Measurements from ENCODE around the gene FBXL16.

The FBXL16 gene

GRCh38 chr16:700684-701584 is 4.7 kb downstream of the FBXL16 start (continued):
- TF ChIP-seq ZNF398 (tag by site-specific recombination; IDR thresholded peaks at IDR 0.05) (0 out of 2 replicates have a peak, but pooled peaks have one; percentile 47), ZNF626 (tag by site-specific recombination; IDR thresholded peaks at IDR 0.05) (no peak), ZNF623 (tag by site-specific recombination; IDR thresholded peaks at IDR 0.05) (no peak), ZNF549 (tag by site-specific recombination; IDR thresholded peaks at IDR 0.05) (no peak), ZNF169 (tag by site-specific recombination; IDR thresholded peaks at IDR 0.05) (no peak), BCL11B (tag by site-specific recombination; IDR thresholded peaks at IDR 0.05; ENCODE audit: low read depth) (no peak), EGR2 (tag by site-specific recombination; IDR thresholded peaks at IDR 0.05; ENCODE audit: low read depth) (peak; percentile 84), ZNF654 (tag by site-specific recombination; IDR thresholded peaks at IDR 0.05; ENCODE audit: low read depth) (no peak), ZNF658 (tag by site-specific recombination; IDR thresholded peaks at IDR 0.05) (no peak), ZNF707 (tag by site-specific recombination; IDR thresholded peaks at IDR 0.05) (no peak), ZNF324 (tag by site-specific recombination; IDR thresholded peaks at IDR 0.05) (no peak), CTCF (tag by site-specific recombination; IDR thresholded peaks at IDR 0.05) (no peak), INSM2 (tag by site-specific recombination; IDR thresholded peaks at IDR 0.05) (no peak), PBX3 (CRISPR knock-in tag; IDR thresholded peaks at IDR 0.05) (peak; percentile 90), ZBTB26 (tag by site-specific recombination; optimal IDR thresholded peaks at IDR 0.05) (peak; percentile 47), ZXDB (tag by site-specific recombination; IDR thresholded peaks at IDR 0.05) (no peak), ZNF239 (tag by site-specific recombination; IDR thresholded peaks at IDR 0.05) (no peak)

Data from HEK293 (cell line).